PC-3 (cell line): ENCODE data around the gene TRIM52.

Experiments used
- EZH2 ChIP-seq: fragments of 300-600 bp; sonication (generic); IDR thresholded peaks from one replicate; pipeline ENCODE4 v1.6.1; 2017; ENCODE audit warnings: antibody characterized with exemption, mild to moderate bottlenecking, low read length; ENCODE audit not compliant: unreplicated experiment
- EZH2phosphoT487 ChIP-seq: fragments of 300-600 bp; sonication (generic); IDR thresholded peaks from 2 replicates; pipeline ENCODE4 v1.6.1; 2018; ENCODE audit warnings: mild to moderate bottlenecking, antibody characterized with exemption, low read length, borderline replicate concordance

DNA sequence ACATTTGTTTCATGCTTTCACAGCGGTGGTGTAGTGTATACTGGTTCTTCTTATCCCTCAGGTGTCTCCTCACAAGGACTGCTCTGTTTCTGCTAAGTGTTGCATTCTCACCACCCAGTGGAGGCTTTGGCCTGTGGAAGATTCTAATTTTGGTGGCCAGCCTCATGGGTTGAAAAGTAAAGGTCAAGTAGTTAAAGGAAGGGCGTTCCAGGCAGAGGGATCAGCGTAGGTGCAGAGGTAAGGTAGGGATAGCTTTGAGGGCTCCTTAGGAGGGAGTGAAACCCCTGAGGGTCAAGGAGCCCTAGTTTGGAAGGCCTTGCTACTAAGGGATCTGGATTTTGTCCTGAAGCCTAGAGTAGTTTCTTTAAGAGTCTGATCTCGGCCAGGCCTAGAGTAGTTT is 12.7 kb downstream of the TRIM52 start:
- TF ChIP-seq EZH2 (no peak), EZH2phosphoT487 (no peak)
